A549 (cell line): Measurements from ENCODE around the gene VAT1L. TPM values are rescaled to one million over a fixed set of nuclear protein-coding genes. Genes with fewer than 3 reads are reported as not detected.

Experiments
- ATAC-seq, 2 experiments: fragments of 200-7000 bp in 1 of 2; fragments of >200 bp in 1 of 2; cut with Nextera tagmentation in 1 of 2; cut with Tn5 transposase in 1 of 2; 3 replicates each; pipeline versions ENCODE4 v1.8.0 to v1.9.1; 2018 to 2020; ENCODE audit warnings: mild to moderate bottlenecking in 1 of 2, moderate library complexity in 1 of 2
- CTCF ChIA-PET: fragments of 300-600 bp; sonication (Branson Sonifier 250); formaldehyde crosslinking; extraction: SDS; loops from one replicate; lab custom pipeline; 2021; ENCODE audit warnings: antibody characterized with exemption, inconsistent platforms; lab: Yijun Ruan, JAX
- POLR2A ChIA-PET: fragments of 350-600 bp; formaldehyde crosslinking; extraction: SDS; loops from one replicate; lab custom pipeline; 2021; ENCODE audit warnings: antibody characterized with exemption, inconsistent platforms; lab: Yijun Ruan, JAX
- DNase-seq, 2 experiments: peaks; one replicate each; pipeline versions ENCODE4 v3.0.0 to v3.0.0-alpha.2; 2011 to 2016; ENCODE audit warnings: low read depth in 1 of 2, low spot score in 1 of 2
- FAIRE-seq: peaks from 2 replicates; lab custom pipeline; 2011; peaks lifted over from hg19 to GRCh38; lab: Jason Lieb, UNC
- H3K27ac ChIP-seq, 2 experiments: fragments of >200 bp; sonication (Bioruptor Twin); formaldehyde crosslinking; 3 replicates each; pipeline ENCODE4 v1.5.1; 2016 to 2017
- H3K4me1 ChIP-seq: fragments of >200 bp; sonication (Bioruptor Twin); formaldehyde crosslinking; 3 replicates; pipeline ENCODE4 v1.6.1; 2016
- H3K4me2 ChIP-seq: fragments of >200 bp; sonication (Bioruptor Twin); formaldehyde crosslinking; 3 replicates; pipeline ENCODE4 v1.6.1; 2016
- H3K4me3 ChIP-seq: fragments of >200 bp; sonication (Bioruptor Twin); formaldehyde crosslinking; 3 replicates; pipeline ENCODE4 v1.5.1; 2016
- H3K9me3 ChIP-seq: fragments of >200 bp; sonication (Bioruptor Twin); formaldehyde crosslinking; 3 replicates; pipeline ENCODE4 v1.6.1; 2016
- BHLHE40 ChIP-seq: IDR thresholded peaks from 2 replicates; pipeline ENCODE4 v1.6.1; 2012; ENCODE audit warnings: low read depth, low read length, inconsistent platforms
- CBX2 ChIP-seq: fragments of 200-600 bp; sonication (generic); IDR thresholded peaks from 2 replicates; pipeline ENCODE4 v1.6.1; 2016; ENCODE audit warnings: low read depth, mild to moderate bottlenecking, borderline replicate concordance
- CBX8 ChIP-seq: fragments of 200-600 bp; sonication (generic); IDR thresholded peaks from 2 replicates; pipeline ENCODE4 v1.6.1; 2016
- CEBPB ChIP-seq, 2 experiments: fragments of >200 bp in 1 of 2; sonication (Bioruptor Twin) in 1 of 2; formaldehyde crosslinking in 1 of 2; IDR thresholded peaks; 2 replicates each; pipeline ENCODE4 v1.6.1; 2012 to 2016
- CHD4 ChIP-seq: fragments of 200-600 bp; sonication (generic); IDR thresholded peaks from 2 replicates; pipeline ENCODE4 v1.6.1; 2016; ENCODE audit warnings: antibody characterized with exemption, mild to moderate bottlenecking, borderline replicate concordance
- EP300 ChIP-seq, 2 experiments: fragments of >200 bp; sonication (Bioruptor Twin); formaldehyde crosslinking; IDR thresholded peaks; 2 replicates in 1 of 2; 3 replicates in 1 of 2; pipeline ENCODE4 v1.6.1; 2016 to 2017
- FOSL2 ChIP-seq, 2 experiments: fragments of 450-650 bp in 1 of 2; fragments of >200 bp in 1 of 2; sonication (Bioruptor Twin) in 1 of 2; formaldehyde crosslinking; IDR thresholded peaks; 2 replicates each; pipeline versions ENCODE4 v1.5.0 to v1.6.1; 2016 to 2020; ENCODE audit warnings: mild to moderate bottlenecking in 1 of 2, moderate library complexity in 1 of 2
- HDAC2 ChIP-seq: fragments of 200-600 bp; sonication (generic); IDR thresholded peaks from 2 replicates; pipeline ENCODE4 v1.6.1; 2016
- HEYL ChIP-seq: fragments of 250-450 bp; sonication (Bioruptor Pico); IDR thresholded peaks from 2 replicates; pipeline ENCODE4 v1.8.0; 2021; ENCODE audit warnings: mild to moderate bottlenecking, moderate library complexity
- HOXB13 ChIP-seq: fragments of 250-450 bp; sonication (Bioruptor Pico); IDR thresholded peaks from 2 replicates; pipeline ENCODE4 v1.5.0; 2020; ENCODE audit warnings: low read depth, mild to moderate bottlenecking, moderate library complexity
- JUN ChIP-seq, 2 experiments: fragments of >200 bp; sonication (Bioruptor Twin); formaldehyde crosslinking; IDR thresholded peaks; 2 replicates in 1 of 2; 3 replicates in 1 of 2; pipeline ENCODE4 v1.6.1; 2016 to 2017
- KDM5A ChIP-seq: fragments of 200-600 bp; sonication (generic); IDR thresholded peaks from 2 replicates; pipeline ENCODE4 v1.6.1; 2016; ENCODE audit warnings: antibody characterized with exemption, mild to moderate bottlenecking
- MAZ ChIP-seq: fragments of 150-350 bp; IDR thresholded peaks from 2 replicates; pipeline ENCODE4 v1.6.1; 2014; ENCODE audit warnings: antibody characterized with exemption, low read depth, low read length, borderline replicate concordance
- MYC ChIP-seq: IDR thresholded peaks from 2 replicates; pipeline ENCODE4 v1.6.1; 2012; ENCODE audit warnings: mild to moderate bottlenecking, inconsistent platforms, low read length, improper control_type of control experiment, borderline replicate concordance
- NPAS2 ChIP-seq: fragments of 250-450 bp; sonication (Bioruptor Pico); IDR thresholded peaks from 2 replicates; pipeline ENCODE4 v1.8.0; 2022; ENCODE audit warnings: mild to moderate bottlenecking, moderate library complexity, borderline replicate concordance
- POLR2AphosphoS2 ChIP-seq: conservative IDR thresholded peaks from 2 replicates; pipeline ENCODE4 v1.6.1; 2012; ENCODE audit warnings: low read length, improper control_type of control experiment, inconsistent platforms
- RCOR1 ChIP-seq: fragments of 150-350 bp; IDR thresholded peaks from 2 replicates; pipeline ENCODE4 v1.6.1; 2014; ENCODE audit warnings: antibody characterized with exemption, low read length, low read depth
- RNF2 ChIP-seq: fragments of 200-600 bp; sonication (generic); IDR thresholded peaks from 2 replicates; pipeline ENCODE4 v1.6.1; 2016; ENCODE audit warnings: low read depth, mild to moderate bottlenecking, antibody characterized with exemption, moderate library complexity, borderline replicate concordance
- SMC3 ChIP-seq: fragments of >200 bp; sonication (Bioruptor Twin); formaldehyde crosslinking; IDR thresholded peaks from 3 replicates; pipeline ENCODE4 v1.6.1; 2018; ENCODE audit warnings: inconsistent platforms
- TFCP2L1 ChIP-seq: fragments of 250-450 bp; sonication (Bioruptor Pico); IDR thresholded peaks from 2 replicates; pipeline ENCODE4 v1.5.0; 2021; ENCODE audit warnings: mild to moderate bottlenecking
- ZSCAN20 ChIP-seq: fragments of 250-450 bp; sonication (Bioruptor Pico); IDR thresholded peaks from 2 replicates; pipeline ENCODE4 v1.8.0; 2022; ENCODE audit warnings: mild to moderate bottlenecking, moderate library complexity
- WGBS: methylation state at CpG from one replicate; pipeline ENCODE4 v1.1.6; 2017; ENCODE audit errors: missing lambda C conversion rate; 5-methylcytosine and 5-hydroxymethylcytosine counted together
- polyA plus RNA-seq, 4 experiments: library from polyadenylated mRNA; depleted of rRNA in 3 of 4; stranded (reverse); fragments of >200 nt; fragmentation: RNase III in 1 of 4; extraction: RNeasy Plus Mini Kit Qiagen cat#74134 plus additional on column Dnase treatment in 1 of 4; gene quantifications; 2 replicates in 3 of 4; 3 replicates in 1 of 4; pipeline ENCODE4 v1.2.3, GENCODE V29; 2011 to 2017
- TF ChIP-seq, protein P1 (sequence below): fragments of 150-350 bp; IDR thresholded peaks from 2 replicates; pipeline ENCODE4 v1.6.1; 2014; ENCODE audit warnings: low read depth, mild to moderate bottlenecking, low read length
- TF ChIP-seq, protein P2 (sequence below): fragments of 250-450 bp; sonication (Bioruptor Pico); IDR thresholded peaks from 2 replicates; pipeline ENCODE4 v1.5.0; 2021; ENCODE audit warnings: mild to moderate bottlenecking, moderate library complexity, borderline replicate concordance

VAT1L gene
- polyA plus RNA-seq, 2 of the 4 experiments (the other 2 are of a cell fraction): not detected

DNA sequence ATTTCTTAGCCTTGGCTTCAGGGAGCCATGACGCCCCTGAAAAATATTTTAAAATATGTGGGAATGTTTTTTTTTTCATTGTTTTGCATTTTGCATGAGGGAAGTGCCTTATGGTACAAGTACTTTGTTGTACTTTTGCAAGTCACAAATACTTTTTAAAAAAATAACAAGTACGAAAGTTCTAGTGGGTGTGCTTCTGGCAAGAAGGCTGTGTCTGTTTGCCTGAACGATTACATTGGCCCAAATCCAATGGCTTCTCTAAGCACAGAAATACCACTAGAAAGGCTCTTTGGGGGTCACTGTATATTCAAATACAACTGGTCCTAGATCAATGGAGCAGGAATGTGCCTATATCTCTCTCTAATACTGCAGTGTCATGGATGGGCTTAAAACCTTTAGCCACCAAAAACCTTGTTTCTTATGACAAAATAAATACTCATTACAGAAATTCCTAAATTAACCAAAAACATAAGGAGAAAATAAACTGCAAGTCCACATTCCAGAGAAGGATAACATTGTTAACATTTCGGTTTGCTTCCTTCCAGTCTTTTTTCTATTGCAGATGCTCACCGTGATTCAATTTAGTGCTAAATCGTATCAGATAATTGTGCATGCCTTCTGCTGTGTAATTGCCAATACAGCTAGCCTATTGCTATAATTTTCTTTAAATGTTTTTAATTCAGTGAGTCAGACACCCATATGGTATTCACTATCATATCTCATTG is 97.4 kb downstream of the VAT1L start:
- no peak for FAIRE-seq
- Histone ChIP-seq H3K9me3 (no peaks in the 10 kb centered on the region), H3K4me2 (no peak overlapping the region), H3K4me1 (no peaks in the 10 kb centered on the region), H3K27ac (no peak overlapping the region), H3K4me3 (no peak overlapping the region)
- 25% methylated on average over 6 of the region's 6 CpGs for WGBS
- CTCF ChIA-PET: interaction anchor here (1.4 kb wide), 1 partner anchor 13 kb away, joined by 3 read pairs; no protein-coding TSS in a partner anchor
- no peak for DNase-seq
- POLR2A ChIA-PET: no interaction called here
- TF ChIP-seq BHLHE40 (no peak), HEYL (no peak), NPAS2 (CRISPR knock-in tag) (no peak), POLR2AphosphoS2 (no peak), CBX8 (no peak), RCOR1 (no peak), KDM5A (no peak), MAZ (no peak), RNF2 (no peak), TFCP2L1 (CRISPR knock-in tag) (no peak), MYC (no peak), HDAC2 (no peak), EP300 (IDR thresholded peaks at IDR 0.05) (no peak), CHD4 (no peak), CEBPB (IDR thresholded peaks at IDR 0.05) (no peak)
- TF ChIP-seq, protein P1, sequence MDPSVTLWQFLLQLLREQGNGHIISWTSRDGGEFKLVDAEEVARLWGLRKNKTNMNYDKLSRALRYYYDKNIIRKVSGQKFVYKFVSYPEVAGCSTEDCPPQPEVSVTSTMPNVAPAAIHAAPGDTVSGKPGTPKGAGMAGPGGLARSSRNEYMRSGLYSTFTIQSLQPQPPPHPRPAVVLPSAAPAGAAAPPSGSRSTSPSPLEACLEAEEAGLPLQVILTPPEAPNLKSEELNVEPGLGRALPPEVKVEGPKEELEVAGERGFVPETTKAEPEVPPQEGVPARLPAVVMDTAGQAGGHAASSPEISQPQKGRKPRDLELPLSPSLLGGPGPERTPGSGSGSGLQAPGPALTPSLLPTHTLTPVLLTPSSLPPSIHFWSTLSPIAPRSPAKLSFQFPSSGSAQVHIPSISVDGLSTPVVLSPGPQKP: no peak
- ATAC-seq: no peak

DNA sequence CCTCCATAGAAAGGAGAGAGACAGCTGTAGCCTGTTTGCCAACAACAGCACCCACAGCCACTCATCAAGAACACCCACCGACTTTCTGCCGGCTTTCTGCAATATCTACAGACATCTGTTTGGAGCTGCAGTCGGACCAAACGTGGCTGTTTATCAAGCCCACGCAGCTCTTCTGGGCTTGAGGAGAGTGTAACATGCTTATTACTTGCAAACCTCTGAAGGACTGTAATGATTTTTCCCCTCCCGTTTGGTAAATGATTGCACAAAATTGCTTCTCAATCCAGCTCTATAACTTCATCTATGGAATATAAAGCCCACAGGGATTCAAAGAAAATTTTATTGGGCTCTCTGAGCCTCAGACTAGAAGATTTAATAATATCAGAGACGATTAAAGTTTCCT is 100.5 kb downstream of the VAT1L start:
- H3K4me1 ChIP-seq: no peaks in the 10 kb centered on the region
- no peaks in the 10 kb centered on the region for H3K9me3 ChIP-seq
- no peak overlapping the region for H3K4me3 ChIP-seq
- TF ChIP-seq CEBPB (IDR thresholded peaks at IDR 0.05) (no peak), ZSCAN20 (CRISPR knock-in tag) (no peak), HOXB13 (CRISPR knock-in tag) (no peak), CHD4 (no peak), POLR2AphosphoS2 (no peak), SMC3 (no peak), RCOR1 (no peak), FOSL2 (IDR thresholded peaks at IDR 0.05) (no peak), FOSL2 (CRISPR knock-in tag; IDR thresholded peaks at IDR 0.05) (no peak), CBX2 (no peak), JUN (IDR thresholded peaks at IDR 0.05) (no peak)
- TF ChIP-seq, protein P2, sequence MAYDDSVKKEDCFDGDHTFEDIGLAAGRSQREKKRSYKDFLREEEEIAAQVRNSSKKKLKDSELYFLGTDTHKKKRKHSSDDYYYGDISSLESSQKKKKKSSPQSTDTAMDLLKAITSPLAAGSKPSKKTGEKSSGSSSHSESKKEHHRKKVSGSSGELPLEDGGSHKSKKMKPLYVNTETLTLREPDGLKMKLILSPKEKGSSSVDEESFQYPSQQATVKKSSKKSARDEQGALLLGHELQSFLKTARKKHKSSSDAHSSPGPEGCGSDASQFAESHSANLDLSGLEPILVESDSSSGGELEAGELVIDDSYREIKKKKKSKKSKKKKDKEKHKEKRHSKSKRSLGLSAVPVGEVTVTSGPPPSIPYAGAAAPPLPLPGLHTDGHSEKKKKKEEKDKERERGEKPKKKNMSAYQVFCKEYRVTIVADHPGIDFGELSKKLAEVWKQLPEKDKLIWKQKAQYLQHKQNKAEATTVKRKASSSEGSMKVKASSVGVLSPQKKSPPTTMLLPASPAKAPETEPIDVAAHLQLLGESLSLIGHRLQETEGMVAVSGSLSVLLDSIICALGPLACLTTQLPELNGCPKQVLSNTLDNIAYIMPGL (CRISPR knock-in tag): no peak
- ChIA-PET CTCF (interaction anchor here (1.2 kb wide), 1 partner anchor 18 kb away, joined by 4 read pairs; no protein-coding TSS in a partner anchor), POLR2A (no interaction called here)
- no peak overlapping the region for H3K27ac ChIP-seq
- FAIRE-seq (no peak), DNase-seq (no peak), ATAC-seq (no peak)
- H3K4me2 ChIP-seq: no peak overlapping the region
- WGBS: 30% methylated on average over 7 of the region's 7 CpGs
